HepG2 (cell line): ENCODE data around the gene PON1. TPM values are rescaled to one million over a fixed set of nuclear protein-coding genes. Genes with fewer than 3 reads are reported as not detected.

Source experiments
- FOXM1 ChIP-seq: sonication (generic); formaldehyde crosslinking; IDR thresholded peaks from 2 replicates; pipeline ENCODE4 v1.5.0; 2020; ENCODE audit warnings: missing genetic modification reagents
- GABPB1 ChIP-seq: IDR thresholded peaks from 2 replicates; pipeline ENCODE4 v1.6.1; 2016; ENCODE audit warnings: mild to moderate bottlenecking, missing genetic modification reagents, moderate library complexity, missing compliant biosample characterization
- HDAC6 ChIP-seq: fragments of 200-600 bp; sonication (generic); IDR thresholded peaks from 2 replicates; pipeline ENCODE4 v1.7.0; 2017; ENCODE audit warnings: mild to moderate bottlenecking, antibody characterized with exemption, low read length, low read depth
- ZNF446 ChIP-seq: sonication (generic); formaldehyde crosslinking; IDR thresholded peaks from 2 replicates; pipeline ENCODE4 v1.5.0; 2020; ENCODE audit warnings: mild to moderate bottlenecking, missing genetic modification reagents
- ZNF598 ChIP-seq: sonication (generic); formaldehyde crosslinking; IDR thresholded peaks from 2 replicates; pipeline ENCODE4 v1.5.1; 2020; ENCODE audit warnings: mild to moderate bottlenecking, missing genetic modification reagents, borderline replicate concordance
- polyA plus RNA-seq, 8 experiments: library from polyadenylated mRNA; depleted of rRNA in 3 of 8; stranded (reverse) in 7 of 8; unstranded in 1 of 8; fragments of >200 nt; fragmentation: Illumina TruSeq in 4 of 8; extraction: Trizol in 4 of 8; gene quantifications; 2 replicates each; pipeline versions ENCODE4 v1.2.1 to v1.2.3, GENCODE V29; 2011 to 2016; ENCODE audit warnings: low read depth in 4 of 8, missing spikeins in 1 of 8, mixed read lengths in 1 of 8; ENCODE audit not compliant: insufficient read depth in 1 of 8
- total RNA-seq, 5 experiments: library from RNA; depleted of rRNA; stranded (reverse); fragments of >200 nt; fragmentation: Illumina TruSeq; extraction: Trizol; gene quantifications; 2 replicates each; pipeline ENCODE4 v1.2.3, GENCODE V29; 2016; ENCODE audit warnings: low read depth in 1 of 5
- TF ChIP-seq, protein P1 (sequence below): sonication (generic); formaldehyde crosslinking; IDR thresholded peaks from 2 replicates; pipeline ENCODE4 v1.5.0; 2020; ENCODE audit warnings: mild to moderate bottlenecking, missing genetic modification reagents, borderline replicate concordance

PON1 gene
- total and polyA plus RNA-seq, 2 of the 13 experiments (the other 11 are each of a cell fraction or from before 2014, with no cell fraction given): 0.27 to 0.57 TPM

- TF ChIP-seq HDAC6: no peak
- no peak for TF ChIP-seq ZNF446 (CRISPR knock-in tag)
- TF ChIP-seq, protein P1, sequence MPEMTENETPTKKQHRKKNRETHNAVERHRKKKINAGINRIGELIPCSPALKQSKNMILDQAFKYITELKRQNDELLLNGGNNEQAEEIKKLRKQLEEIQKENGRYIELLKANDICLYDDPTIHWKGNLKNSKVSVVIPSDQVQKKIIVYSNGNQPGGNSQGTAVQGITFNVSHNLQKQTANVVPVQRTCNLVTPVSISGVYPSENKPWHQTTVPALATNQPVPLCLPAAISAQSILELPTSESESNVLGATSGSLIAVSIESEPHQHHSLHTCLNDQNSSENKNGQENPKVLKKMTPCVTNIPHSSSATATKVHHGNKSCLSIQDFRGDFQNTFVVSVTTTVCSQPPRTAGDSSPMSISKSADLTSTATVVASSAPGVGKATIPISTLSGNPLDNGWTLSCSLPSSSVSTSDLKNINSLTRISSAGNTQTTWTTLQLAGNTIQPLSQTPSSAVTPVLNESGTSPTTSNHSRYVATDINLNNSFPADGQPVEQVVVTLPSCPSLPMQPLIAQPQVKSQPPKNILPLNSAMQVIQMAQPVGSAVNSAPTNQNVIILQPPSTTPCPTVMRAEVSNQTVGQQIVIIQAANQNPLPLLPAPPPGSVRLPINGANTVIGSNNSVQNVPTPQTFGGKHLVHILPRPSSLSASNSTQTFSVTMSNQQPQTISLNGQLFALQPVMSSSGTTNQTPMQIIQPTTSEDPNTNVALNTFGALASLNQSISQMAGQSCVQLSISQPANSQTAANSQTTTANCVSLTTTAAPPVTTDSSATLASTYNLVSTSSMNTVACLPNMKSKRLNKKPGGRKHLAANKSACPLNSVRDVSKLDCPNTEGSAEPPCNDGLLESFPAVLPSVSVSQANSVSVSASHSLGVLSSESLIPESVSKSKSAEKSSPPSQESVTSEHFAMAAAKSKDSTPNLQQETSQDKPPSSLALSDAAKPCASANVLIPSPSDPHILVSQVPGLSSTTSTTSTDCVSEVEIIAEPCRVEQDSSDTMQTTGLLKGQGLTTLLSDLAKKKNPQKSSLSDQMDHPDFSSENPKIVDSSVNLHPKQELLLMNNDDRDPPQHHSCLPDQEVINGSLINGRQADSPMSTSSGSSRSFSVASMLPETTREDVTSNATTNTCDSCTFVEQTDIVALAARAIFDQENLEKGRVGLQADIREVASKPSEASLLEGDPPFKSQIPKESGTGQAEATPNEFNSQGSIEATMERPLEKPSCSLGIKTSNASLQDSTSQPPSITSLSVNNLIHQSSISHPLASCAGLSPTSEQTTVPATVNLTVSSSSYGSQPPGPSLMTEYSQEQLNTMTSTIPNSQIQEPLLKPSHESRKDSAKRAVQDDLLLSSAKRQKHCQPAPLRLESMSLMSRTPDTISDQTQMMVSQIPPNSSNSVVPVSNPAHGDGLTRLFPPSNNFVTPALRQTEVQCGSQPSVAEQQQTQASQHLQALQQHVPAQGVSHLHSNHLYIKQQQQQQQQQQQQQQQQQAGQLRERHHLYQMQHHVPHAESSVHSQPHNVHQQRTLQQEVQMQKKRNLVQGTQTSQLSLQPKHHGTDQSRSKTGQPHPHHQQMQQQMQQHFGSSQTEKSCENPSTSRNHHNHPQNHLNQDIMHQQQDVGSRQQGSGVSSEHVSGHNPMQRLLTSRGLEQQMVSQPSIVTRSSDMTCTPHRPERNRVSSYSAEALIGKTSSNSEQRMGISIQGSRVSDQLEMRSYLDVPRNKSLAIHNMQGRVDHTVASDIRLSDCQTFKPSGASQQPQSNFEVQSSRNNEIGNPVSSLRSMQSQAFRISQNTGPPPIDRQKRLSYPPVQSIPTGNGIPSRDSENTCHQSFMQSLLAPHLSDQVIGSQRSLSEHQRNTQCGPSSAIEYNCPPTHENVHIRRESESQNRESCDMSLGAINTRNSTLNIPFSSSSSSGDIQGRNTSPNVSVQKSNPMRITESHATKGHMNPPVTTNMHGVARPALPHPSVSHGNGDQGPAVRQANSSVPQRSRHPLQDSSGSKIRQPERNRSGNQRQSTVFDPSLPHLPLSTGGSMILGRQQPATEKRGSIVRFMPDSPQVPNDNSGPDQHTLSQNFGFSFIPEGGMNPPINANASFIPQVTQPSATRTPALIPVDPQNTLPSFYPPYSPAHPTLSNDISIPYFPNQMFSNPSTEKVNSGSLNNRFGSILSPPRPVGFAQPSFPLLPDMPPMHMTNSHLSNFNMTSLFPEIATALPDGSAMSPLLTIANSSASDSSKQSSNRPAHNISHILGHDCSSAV (CRISPR knock-in tag): no peak
- no peak for TF ChIP-seq GABPB1 (CRISPR knock-in tag)
- TF ChIP-seq ZNF598 (CRISPR knock-in tag): no peak
- TF ChIP-seq FOXM1 (CRISPR knock-in tag): no peak
- TF ChIP-seq, all 625 proteins: peak for 0
Observed at GRCh38 chr7:95297041-95297440, 27.3 kb downstream of the PON1 start (continued).
